RWPE1 (cell line): ENCODE results near the gene SDC4.
A peak's percentile ranks its signal among the peaks of the same experiment; 100 is the strongest.

Source experiments
- CTCF ChIA-PET: fragments of 350-600 bp; sonication (Branson Sonifier 250); formaldehyde crosslinking; extraction: SDS; loops from one replicate; lab custom pipeline; 2021; lab: Yijun Ruan, JAX
- POLR2A ChIA-PET: fragments of 400-600 bp; formaldehyde crosslinking; extraction: SDS; loops from one replicate; lab custom pipeline; 2020; ENCODE audit warnings: antibody characterized with exemption; ENCODE audit not compliant: low non-redundant PET; lab: Yijun Ruan, JAX
- DNase-seq: peaks from one replicate; pipeline ENCODE4 v3.0.0; 2012; ENCODE audit warnings: low spot score
- H3K27ac ChIP-seq: fragments of 450-650 bp; 2 replicates; pipeline ENCODE4 v1.5.1; 2017
- TF ChIP-seq, protein P1 (sequence below): fragments of 450-650 bp; conservative IDR thresholded peaks from 2 replicates; pipeline ENCODE4 v1.5.1; 2017; ENCODE audit warnings: low read depth, mild to moderate bottlenecking

Gene SDC4

DNA sequence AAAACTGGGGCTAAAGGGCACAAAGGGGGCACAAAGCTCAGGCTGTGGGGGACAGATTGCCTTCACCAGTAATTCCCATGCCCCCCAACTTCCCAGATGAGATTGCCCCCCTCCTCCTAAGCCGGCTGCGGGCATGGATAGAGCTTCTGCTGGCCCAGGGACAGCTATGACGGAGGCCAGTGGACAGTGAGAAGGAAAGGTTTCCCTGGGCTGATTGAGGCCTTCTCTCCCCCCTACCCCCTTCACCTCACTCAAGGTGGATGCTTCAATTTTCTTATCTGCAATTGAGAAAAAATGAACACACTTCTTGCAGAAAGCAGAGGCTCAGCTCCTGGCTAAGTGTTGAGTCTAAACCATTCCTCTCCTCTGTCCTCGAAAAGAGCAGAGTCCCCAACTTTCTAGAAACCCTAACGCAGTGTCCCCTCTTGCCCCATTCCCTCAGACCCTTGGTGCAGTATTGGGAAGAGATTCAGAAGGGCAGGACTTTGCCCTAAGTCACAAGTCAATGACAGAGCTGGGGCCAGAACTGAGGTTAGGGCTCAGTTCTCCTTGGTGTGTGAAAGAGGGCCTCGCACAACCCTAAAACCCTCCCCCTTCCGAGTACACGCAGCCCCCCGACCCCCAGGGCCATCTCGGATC, 808 bp downstream of the SDC4 start:
- H3K27ac ChIP-seq: peak overlapping the region; percentile 97
- CTCF ChIA-PET: interaction anchor here (0.5 to 3.2 kb wide), 7 partner anchors 15 to 424 kb away, joined by 3 to 17 read pairs (median 5); partner anchors contain the start of gene SYS1
- peak; percentile 45 for DNase-seq

GRCh38 chr20:45346851-45347250, 1.4 kb downstream of the SDC4 start:
- H3K27ac ChIP-seq: peak overlapping the region; percentile 97
- peak; percentile 25 for DNase-seq
- POLR2A ChIA-PET: interaction anchor here (1.0 to 4.1 kb wide), 4 partner anchors 10 to 69 kb away, joined by 3 to 29 read pairs (median 14); partner anchors contain the start of genes PIGT and SYS1
- CTCF ChIA-PET: interaction anchor here (0.5 to 3.2 kb wide), 6 partner anchors 10 to 425 kb away, joined by 3 to 17 read pairs (median 3); partner anchors contain the start of gene SYS1
- TF ChIP-seq, protein P1, sequence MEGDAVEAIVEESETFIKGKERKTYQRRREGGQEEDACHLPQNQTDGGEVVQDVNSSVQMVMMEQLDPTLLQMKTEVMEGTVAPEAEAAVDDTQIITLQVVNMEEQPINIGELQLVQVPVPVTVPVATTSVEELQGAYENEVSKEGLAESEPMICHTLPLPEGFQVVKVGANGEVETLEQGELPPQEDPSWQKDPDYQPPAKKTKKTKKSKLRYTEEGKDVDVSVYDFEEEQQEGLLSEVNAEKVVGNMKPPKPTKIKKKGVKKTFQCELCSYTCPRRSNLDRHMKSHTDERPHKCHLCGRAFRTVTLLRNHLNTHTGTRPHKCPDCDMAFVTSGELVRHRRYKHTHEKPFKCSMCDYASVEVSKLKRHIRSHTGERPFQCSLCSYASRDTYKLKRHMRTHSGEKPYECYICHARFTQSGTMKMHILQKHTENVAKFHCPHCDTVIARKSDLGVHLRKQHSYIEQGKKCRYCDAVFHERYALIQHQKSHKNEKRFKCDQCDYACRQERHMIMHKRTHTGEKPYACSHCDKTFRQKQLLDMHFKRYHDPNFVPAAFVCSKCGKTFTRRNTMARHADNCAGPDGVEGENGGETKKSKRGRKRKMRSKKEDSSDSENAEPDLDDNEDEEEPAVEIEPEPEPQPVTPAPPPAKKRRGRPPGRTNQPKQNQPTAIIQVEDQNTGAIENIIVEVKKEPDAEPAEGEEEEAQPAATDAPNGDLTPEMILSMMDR: no peak

More for the DNA sequence above, 808 bp downstream of the SDC4 start:
- POLR2A ChIA-PET: interaction anchor here (0.6 to 4.1 kb wide), 8 partner anchors 10 to 764 kb away, joined by 3 to 29 read pairs (median 3); partner anchors contain the start of genes PIGT and SYS1
- TF ChIP-seq, protein P1: no peak

GRCh38 chr20:45346291-45346718, 1.9 kb downstream of the SDC4 start:
- peak overlapping the region; percentile 97 for H3K27ac ChIP-seq
- TF ChIP-seq, protein P1: no peak
- ChIA-PET POLR2A (interaction anchor here (0.6 to 4.1 kb wide), 6 partner anchors 9 to 266 kb away, joined by 3 to 29 read pairs (median 8); partner anchors contain the start of genes PIGT and SYS1), CTCF (interaction anchor here (0.6 to 3.2 kb wide), 4 partner anchors 11 to 425 kb away, joined by 3 to 17 read pairs (median 3); partner anchors contain the start of gene SYS1)
- peak; percentile 31 for DNase-seq

GRCh38 chr20:45345104-45345936, 2.9 kb downstream of the SDC4 start:
- peak; percentile 89 for DNase-seq
- POLR2A ChIA-PET: interaction anchor here (0.6 to 4.1 kb wide), 9 partner anchors 8 to 799 kb away, joined by 3 to 29 read pairs (median 4); partner anchors contain the start of gene SYS1
- H3K27ac ChIP-seq: peak overlapping the region; percentile 97
- TF ChIP-seq, protein P1: no peak
- CTCF ChIA-PET: interaction anchor here (0.5 to 1.0 kb wide), 5 partner anchors 18 to 1412 kb away, joined by 3 to 5 read pairs (median 4); no protein-coding TSS in a partner anchor

- ChIA-PET CTCF (interaction anchor here (0.5 to 1.4 kb wide), 8 partner anchors 17 to 427 kb away, joined by 3 to 7 read pairs (median 4); partner anchors contain the start of gene SYS1), POLR2A (interaction anchor here (0.7 to 1.5 kb wide), 5 partner anchors 13 to 93 kb away, joined by 3 to 11 read pairs (median 6); partner anchors contain the start of gene SYS1)
- DNase-seq: peak; percentile 97
- H3K27ac ChIP-seq: peak overlapping the region; percentile 97
- TF ChIP-seq, protein P1: no peak
Measured at GRCh38 chr20:45344168-45344860, 3.9 kb downstream of the SDC4 start.
